IMR-90 (cell line): Measurements from ENCODE around the gene ASIC2.

Experiments used
- CEBPB ChIP-seq: IDR thresholded peaks from 2 replicates; pipeline ENCODE4 v1.6.1; 2012; ENCODE audit warnings: low read depth, low read length, improper control_type of control experiment
- MAFK ChIP-seq: IDR thresholded peaks from 2 replicates; pipeline ENCODE4 v1.6.1; 2012; ENCODE audit warnings: low read depth, low read length, improper control_type of control experiment
- MXI1 ChIP-seq: IDR thresholded peaks from 2 replicates; pipeline ENCODE4 v1.6.1; 2012; ENCODE audit warnings: low read depth, mild to moderate bottlenecking, low read length, moderate library complexity, borderline replicate concordance
- POLR2A ChIP-seq: IDR thresholded peaks from 2 replicates; pipeline ENCODE4 v1.6.1; 2012; ENCODE audit warnings: mild to moderate bottlenecking, low read depth, low read length
- RAD21 ChIP-seq: IDR thresholded peaks from 2 replicates; pipeline ENCODE4 v1.6.1; 2012; ENCODE audit warnings: low read length, improper control_type of control experiment
- RFX5 ChIP-seq: IDR thresholded peaks from 2 replicates; pipeline ENCODE4 v1.8.0; 2012; ENCODE audit warnings: low read depth, mild to moderate bottlenecking, low read length, moderate library complexity
- SMC3 ChIP-seq: fragments of 150-350 bp; IDR thresholded peaks from 2 replicates; pipeline ENCODE4 v1.6.1; 2016; ENCODE audit warnings: low read depth, mild to moderate bottlenecking, antibody characterized with exemption, low read length, moderate library complexity
- USF2 ChIP-seq: fragments of 150-350 bp; IDR thresholded peaks from 2 replicates; pipeline ENCODE4 v1.6.1; 2017; ENCODE audit warnings: mild to moderate bottlenecking, antibody characterized with exemption, low read length, low read depth
- TF ChIP-seq, protein P1 (sequence below): conservative IDR thresholded peaks from 2 replicates; pipeline ENCODE4 v1.5.1; 2012; ENCODE audit warnings: mild to moderate bottlenecking, low read depth, low read length, improper control_type of control experiment

DNA sequence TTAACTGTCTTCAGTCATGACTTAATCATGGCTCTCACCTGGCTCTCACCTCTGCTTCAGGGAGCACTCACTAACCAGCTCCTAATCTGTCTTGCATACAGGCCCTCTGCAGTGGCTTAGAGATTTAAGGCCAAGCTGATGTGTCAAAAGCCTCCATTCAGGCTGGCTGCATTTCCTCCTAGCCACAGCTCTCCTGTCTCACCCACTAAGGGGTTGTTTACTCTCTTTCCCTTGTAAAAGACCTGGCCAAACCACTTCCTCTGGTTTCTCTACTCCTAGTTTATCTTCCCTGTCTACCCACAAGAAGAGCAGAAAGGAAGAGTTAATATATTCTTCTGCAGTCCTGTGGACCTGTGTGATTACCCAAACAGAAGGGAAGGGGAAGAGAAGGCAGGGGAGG lies 9.3 kb upstream of the ASIC2 start:
- TF ChIP-seq, protein P1, sequence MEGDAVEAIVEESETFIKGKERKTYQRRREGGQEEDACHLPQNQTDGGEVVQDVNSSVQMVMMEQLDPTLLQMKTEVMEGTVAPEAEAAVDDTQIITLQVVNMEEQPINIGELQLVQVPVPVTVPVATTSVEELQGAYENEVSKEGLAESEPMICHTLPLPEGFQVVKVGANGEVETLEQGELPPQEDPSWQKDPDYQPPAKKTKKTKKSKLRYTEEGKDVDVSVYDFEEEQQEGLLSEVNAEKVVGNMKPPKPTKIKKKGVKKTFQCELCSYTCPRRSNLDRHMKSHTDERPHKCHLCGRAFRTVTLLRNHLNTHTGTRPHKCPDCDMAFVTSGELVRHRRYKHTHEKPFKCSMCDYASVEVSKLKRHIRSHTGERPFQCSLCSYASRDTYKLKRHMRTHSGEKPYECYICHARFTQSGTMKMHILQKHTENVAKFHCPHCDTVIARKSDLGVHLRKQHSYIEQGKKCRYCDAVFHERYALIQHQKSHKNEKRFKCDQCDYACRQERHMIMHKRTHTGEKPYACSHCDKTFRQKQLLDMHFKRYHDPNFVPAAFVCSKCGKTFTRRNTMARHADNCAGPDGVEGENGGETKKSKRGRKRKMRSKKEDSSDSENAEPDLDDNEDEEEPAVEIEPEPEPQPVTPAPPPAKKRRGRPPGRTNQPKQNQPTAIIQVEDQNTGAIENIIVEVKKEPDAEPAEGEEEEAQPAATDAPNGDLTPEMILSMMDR: no peak
- TF ChIP-seq MXI1 (no peak), POLR2A (no peak), RFX5 (no peak), CEBPB (no peak), RAD21 (no peak), USF2 (no peak), MAFK (no peak), SMC3 (no peak)
